BLaER1 (cell line): ENCODE results near the gene PCDHA7.

Experiments
- H3K27ac ChIP-seq: shearing (Covaris generic); formaldehyde crosslinking; 2 replicates; pipeline ENCODE4 v1.8.1; 2022
- H3K27me3 ChIP-seq: shearing (Covaris generic); formaldehyde crosslinking; 2 replicates; pipeline ENCODE4 v1.8.1; 2022
- H3K36me3 ChIP-seq: shearing (Covaris generic); formaldehyde crosslinking; 2 replicates; pipeline ENCODE4 v1.8.1; 2022
- H3K4me1 ChIP-seq: shearing (Covaris generic); formaldehyde crosslinking; 2 replicates; pipeline ENCODE4 v1.8.1; 2022
- H3K4me2 ChIP-seq: shearing (Covaris generic); formaldehyde crosslinking; 2 replicates; pipeline ENCODE4 v1.8.1; 2022
- H3K4me3 ChIP-seq: shearing (Covaris generic); formaldehyde crosslinking; 2 replicates; pipeline ENCODE4 v1.8.1; 2022
- H3K9ac ChIP-seq: shearing (Covaris generic); formaldehyde crosslinking; 2 replicates; pipeline ENCODE4 v1.8.1; 2022
- H3K9me3 ChIP-seq: shearing (Covaris generic); formaldehyde crosslinking; 2 replicates; pipeline ENCODE4 v1.8.1; 2022
- H4K20me1 ChIP-seq: shearing (Covaris generic); formaldehyde crosslinking; 2 replicates; pipeline ENCODE4 v1.8.1; 2022
- Cebpa-rat ChIP-seq: shearing (Covaris generic); IDR thresholded peaks from 2 replicates; pipeline ENCODE4 v1.8.1; 2022

The PCDHA7 gene

DNA sequence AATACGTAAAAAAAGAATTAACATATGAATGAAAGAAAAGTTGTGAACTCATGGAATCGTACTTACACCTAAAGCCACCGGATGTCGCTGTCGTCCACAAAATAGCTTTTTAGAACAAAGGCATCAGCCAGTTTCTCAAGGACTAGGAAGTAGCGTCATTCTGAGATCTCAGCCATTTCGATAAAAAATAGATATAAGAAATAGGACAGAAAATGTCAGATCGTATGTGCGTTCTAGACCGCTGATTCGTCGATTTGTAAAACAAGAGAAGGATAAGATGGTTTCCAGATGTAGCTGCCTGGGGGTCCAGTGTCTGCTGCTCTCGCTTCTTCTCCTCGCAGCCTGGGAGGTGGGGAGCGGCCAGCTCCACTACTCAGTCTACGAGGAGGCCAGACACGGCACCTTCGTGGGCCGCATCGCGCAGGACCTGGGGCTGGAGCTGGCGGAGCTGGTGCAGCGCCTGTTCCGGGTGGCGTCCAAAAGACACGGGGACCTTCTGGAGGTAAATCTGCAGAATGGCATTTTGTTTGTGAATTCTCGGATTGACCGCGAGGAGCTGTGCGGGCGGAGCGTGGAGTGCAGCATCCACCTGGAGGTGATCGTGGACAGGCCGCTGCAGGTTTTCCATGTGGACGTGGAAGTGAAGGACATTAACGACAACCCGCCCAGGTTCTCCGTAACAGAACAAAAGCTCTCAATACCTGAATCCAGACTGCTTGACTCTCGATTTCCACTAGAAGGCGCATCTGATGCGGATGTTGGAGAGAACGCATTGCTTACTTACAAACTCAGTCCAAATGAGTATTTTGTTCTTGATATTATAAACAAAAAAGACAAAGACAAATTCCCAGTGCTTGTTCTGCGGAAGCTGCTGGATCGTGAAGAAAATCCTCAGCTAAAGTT, 22.0 kb downstream of the PCDHA7 start, which contains the start of gene PCDHA10:
PCDHA10 (plus strand) TSS at position 126 of the 903 bp plus-strand sequence; CDS start at position 278, 152 bp downstream.
- Histone ChIP-seq H3K4me1 (no peaks in the 10 kb centered on the region), H3K4me2 (no peak within 1 kb of the TSS), H3K9me3 (peaks cover 26% of the 10 kb centered on the region), H3K27me3 (no peaks in the 10 kb centered on the region), H4K20me1 (no peaks in the 10 kb centered on the region), H3K4me3 (no peak within 1 kb of the TSS), H3K27ac (no peak within 1 kb of the TSS), H3K36me3 (no peaks in the 10 kb centered on the region), H3K9ac (no peak within 1 kb of the TSS)
- no peak for TF ChIP-seq Cebpa-rat

DNA sequence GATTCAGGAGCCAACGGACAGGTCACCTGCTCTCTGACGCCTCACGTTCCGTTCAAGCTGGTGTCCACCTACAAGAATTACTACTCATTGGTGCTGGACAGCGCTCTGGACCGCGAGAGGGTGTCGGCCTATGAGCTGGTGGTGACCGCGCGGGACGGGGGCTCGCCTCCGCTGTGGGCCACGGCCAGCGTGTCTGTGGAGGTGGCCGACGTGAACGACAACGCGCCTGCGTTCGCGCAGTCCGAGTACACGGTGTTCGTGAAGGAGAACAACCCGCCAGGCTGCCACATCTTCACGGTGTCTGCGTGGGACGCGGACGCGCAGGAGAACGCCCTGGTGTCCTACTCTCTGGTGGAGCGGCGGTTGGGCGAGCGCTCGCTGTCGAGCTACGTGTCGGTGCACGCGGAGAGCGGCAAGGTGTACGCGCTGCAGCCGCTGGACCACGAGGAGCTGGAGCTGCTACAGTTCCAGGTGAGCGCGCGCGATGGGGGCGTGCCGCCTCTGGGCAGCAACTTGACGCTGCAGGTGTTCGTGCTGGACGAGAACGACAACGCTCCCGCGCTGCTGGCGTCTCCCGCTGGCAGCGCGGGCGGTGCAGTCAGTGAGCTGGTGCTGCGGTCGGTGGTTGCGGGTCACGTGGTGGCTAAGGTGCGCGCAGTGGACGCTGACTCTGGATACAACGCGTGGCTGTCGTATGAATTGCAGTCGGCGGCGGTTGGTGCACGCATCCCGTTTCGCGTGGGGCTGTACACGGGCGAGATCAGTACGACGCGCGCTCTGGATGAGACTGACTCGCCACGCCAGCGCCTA, 23.3 kb downstream of the PCDHA7 start:
- no peak overlapping the region for H3K4me3 ChIP-seq
- no peak for TF ChIP-seq Cebpa-rat
- no peaks in the 10 kb centered on the region for H3K27me3 ChIP-seq
- no peaks in the 10 kb centered on the region for H4K20me1 ChIP-seq
- no peaks in the 10 kb centered on the region for H3K36me3 ChIP-seq
- H3K9ac ChIP-seq: no peak overlapping the region
- H3K27ac ChIP-seq: no peak overlapping the region
- no peak overlapping the region for H3K4me2 ChIP-seq
- H3K4me1 ChIP-seq: no peaks in the 10 kb centered on the region
- peaks cover 39% of the 10 kb centered on the region for H3K9me3 ChIP-seq

DNA sequence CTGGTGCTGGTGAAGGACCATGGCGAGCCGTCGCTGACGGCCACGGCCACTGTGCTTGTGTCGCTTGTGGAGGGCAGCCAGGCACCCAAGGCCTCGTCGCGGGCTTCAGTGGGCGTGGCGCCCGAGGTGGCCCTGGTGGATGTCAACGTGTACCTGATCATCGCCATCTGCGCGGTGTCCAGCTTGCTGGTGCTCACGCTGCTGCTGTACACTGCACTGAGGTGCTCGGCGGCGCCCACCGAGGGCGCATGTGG, 23.8 kb downstream of the PCDHA7 start:
- Histone ChIP-seq H4K20me1 (no peaks in the 10 kb centered on the region), H3K36me3 (no peaks in the 10 kb centered on the region), H3K4me2 (no peak overlapping the region), H3K9ac (no peak overlapping the region), H3K9me3 (peaks cover 45% of the 10 kb centered on the region), H3K27ac (no peak overlapping the region), H3K27me3 (no peaks in the 10 kb centered on the region), H3K4me3 (no peak overlapping the region), H3K4me1 (no peaks in the 10 kb centered on the region)
- no peak for TF ChIP-seq Cebpa-rat

DNA sequence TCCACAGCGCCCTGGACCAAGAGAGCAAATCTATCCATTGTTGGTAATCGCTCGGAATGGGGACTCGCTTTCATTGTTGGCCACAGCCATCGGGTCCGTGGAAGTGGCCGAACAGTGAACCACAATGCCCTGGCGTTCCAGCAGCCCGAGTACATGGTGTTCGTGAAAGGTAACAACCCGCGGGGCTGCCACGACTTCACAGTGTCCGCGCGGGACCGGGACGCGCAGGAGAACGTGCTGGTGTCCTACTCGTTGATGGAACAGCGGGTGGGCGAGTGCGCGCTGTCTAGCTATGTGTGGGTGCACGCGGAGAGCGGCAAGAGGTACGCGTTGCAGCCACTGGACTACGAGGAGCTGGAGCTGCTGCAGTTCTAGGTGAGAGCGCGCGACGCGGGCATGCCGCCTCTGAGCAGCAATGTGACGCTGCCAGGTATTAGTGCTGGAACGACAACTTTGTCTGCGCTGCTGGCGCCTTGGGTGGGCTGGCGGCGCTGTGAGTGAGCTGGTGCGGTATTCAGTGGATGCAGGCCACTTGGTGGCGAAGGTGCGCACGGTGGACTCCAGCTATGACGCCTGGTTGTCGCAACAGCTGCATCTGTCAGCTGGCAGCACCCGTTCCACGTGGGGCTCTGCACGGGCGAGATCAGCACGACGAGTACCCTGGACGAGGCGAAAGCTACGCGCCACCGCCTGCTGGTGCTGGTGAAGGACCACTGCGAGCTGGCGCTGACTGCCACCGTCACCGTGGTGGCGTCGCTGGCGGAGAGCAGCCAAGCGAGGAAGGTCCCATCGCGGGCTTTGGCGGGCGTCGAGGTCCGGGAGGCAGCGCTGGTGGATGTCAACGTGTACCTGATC, 28.6 kb downstream of the PCDHA7 start:
- Histone ChIP-seq H3K4me3 (no peak overlapping the region), H4K20me1 (no peaks in the 10 kb centered on the region), H3K4me1 (no peaks in the 10 kb centered on the region), H3K27me3 (no peaks in the 10 kb centered on the region), H3K27ac (no peak overlapping the region), H3K9me3 (peaks cover 33% of the 10 kb centered on the region), H3K4me2 (no peak overlapping the region), H3K9ac (no peak overlapping the region), H3K36me3 (no peaks in the 10 kb centered on the region)
- no peak for TF ChIP-seq Cebpa-rat

DNA sequence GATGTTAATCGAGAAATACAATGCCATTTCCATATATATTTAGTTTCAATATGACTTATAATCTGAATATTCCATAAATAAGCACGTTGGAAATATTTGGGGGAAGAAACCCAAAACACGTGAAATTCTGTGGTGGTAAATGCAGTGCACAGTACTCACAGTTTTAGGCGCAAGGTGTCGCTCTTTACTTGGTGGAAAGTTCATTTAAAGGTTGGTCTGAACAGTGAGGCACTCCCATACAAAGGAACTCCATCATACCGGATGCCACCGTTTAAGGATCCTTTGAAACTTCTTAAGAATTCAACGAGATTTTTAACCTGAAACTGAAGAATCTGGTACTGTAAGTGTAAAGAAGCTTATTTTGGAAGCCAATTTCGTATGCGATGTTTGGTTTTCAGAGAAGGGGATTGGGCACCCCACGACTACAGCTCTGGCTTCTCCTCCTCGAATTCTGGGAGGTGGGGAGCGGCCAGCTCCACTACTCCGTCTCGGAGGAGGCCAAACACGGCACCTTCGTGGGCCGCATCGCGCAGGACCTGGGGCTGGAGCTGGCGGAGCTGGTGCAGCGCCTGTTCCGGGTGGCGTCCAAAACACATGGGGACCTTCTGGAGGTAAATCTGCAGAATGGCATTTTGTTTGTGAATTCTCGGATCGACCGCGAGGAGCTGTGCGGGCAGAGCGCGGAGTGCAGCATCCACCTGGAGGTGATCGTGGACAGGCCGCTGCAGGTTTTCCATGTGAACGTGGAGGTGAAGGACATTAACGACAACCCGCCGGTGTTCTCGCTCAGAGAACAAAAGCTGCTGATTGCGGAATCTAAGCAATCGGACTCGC, 34.9 kb downstream of the PCDHA7 start, which contains the start of gene PCDHA11:
PCDHA11 (plus strand) TSS at position 237 of the 834 bp plus-strand sequence; CDS start at position 384, 147 bp downstream.
- TF ChIP-seq Cebpa-rat: no peak
- H3K4me1 ChIP-seq: no peaks in the 10 kb centered on the region
- H3K4me2 ChIP-seq: no peak within 1 kb of the TSS
- H3K27me3 ChIP-seq: no peaks in the 10 kb centered on the region
- H3K4me3 ChIP-seq: no peak within 1 kb of the TSS
- no peak within 1 kb of the TSS for H3K27ac ChIP-seq
- no peaks in the 10 kb centered on the region for H3K36me3 ChIP-seq
- peaks cover 29% of the 10 kb centered on the region for H3K9me3 ChIP-seq
- H4K20me1 ChIP-seq: no peaks in the 10 kb centered on the region
- H3K9ac ChIP-seq: no peak within 1 kb of the TSS

DNA sequence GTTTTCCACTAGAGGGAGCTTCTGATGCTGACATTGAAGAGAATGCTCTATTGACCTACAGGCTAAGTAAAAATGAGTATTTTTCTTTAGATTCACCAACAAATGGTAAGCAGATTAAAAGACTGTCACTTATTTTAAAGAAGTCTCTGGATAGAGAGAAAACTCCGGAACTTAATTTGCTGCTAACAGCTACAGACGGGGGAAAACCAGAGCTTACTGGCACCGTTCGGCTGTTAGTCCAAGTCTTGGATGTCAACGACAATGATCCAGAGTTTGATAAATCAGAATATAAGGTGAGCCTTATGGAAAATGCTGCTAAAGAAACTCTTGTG, 35.5 kb downstream of the PCDHA7 start:
- H3K27ac ChIP-seq: no peak overlapping the region
- H3K4me1 ChIP-seq: no peaks in the 10 kb centered on the region
- no peak overlapping the region for H3K9ac ChIP-seq
- no peaks in the 10 kb centered on the region for H3K27me3 ChIP-seq
- no peak for TF ChIP-seq Cebpa-rat
- H4K20me1 ChIP-seq: no peaks in the 10 kb centered on the region
- peaks cover 29% of the 10 kb centered on the region for H3K9me3 ChIP-seq
- H3K36me3 ChIP-seq: no peaks in the 10 kb centered on the region
- no peak overlapping the region for H3K4me3 ChIP-seq
- H3K4me2 ChIP-seq: no peak overlapping the region

DNA sequence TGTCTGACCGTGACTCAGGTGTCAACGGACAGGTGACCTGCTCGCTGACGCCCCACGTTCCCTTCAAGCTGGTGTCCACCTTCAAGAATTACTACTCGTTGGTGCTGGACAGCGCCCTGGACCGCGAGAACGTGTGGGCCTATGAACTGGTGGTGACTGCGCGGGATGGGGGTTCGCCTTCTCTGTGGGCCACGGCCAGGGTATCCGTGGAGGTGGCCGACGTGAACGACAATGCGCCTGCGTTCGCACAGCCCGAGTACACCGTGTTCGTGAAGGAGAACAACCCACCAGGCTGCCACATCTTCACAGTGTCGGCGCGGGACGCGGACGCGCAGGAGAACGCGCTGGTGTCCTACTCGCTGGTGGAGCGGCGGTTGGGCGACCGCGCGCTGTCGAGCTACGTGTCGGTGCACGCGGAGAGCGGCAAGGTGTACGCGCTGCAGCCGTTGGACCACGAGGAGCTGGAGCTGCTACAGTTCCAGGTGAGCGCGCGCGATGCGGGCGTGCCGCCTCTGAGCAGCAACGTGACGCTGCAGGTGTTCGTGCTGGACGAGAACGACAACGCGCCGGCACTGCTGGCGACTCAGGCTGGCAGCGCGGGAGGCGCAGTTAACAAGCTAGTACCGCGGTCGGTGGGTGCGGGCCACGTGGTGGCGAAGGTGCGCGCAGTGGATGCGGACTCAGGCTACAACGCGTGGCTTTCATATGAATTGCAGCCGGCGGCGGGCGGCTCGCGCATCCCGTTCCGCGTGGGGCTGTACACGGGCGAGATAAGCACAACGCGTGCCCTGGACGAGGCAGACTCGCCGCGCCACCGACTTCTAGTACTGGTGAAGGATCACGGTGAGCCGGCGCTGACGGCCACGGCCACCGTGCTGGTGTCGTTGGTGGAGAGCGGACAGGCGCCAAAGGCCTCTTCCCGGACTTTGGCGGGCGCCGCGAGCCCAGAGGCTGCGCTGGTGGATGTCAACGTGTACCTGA, 36.4 kb downstream of the PCDHA7 start:
- TF ChIP-seq Cebpa-rat: no peak
- Histone ChIP-seq H3K27ac (no peak overlapping the region), H3K4me2 (no peak overlapping the region), H3K9ac (no peak overlapping the region), H4K20me1 (no peaks in the 10 kb centered on the region), H3K27me3 (no peaks in the 10 kb centered on the region), H3K36me3 (no peaks in the 10 kb centered on the region), H3K9me3 (peaks cover 34% of the 10 kb centered on the region), H3K4me1 (no peaks in the 10 kb centered on the region), H3K4me3 (no peak overlapping the region)
